ENCODE data around the gene OR6Q1. TPM values are rescaled to one million over a fixed set of nuclear protein-coding genes. Genes with fewer than 3 reads are reported as not detected.

OR6Q1 gene
- polyA plus RNA-seq, 3 donors: not detected

DNA sequence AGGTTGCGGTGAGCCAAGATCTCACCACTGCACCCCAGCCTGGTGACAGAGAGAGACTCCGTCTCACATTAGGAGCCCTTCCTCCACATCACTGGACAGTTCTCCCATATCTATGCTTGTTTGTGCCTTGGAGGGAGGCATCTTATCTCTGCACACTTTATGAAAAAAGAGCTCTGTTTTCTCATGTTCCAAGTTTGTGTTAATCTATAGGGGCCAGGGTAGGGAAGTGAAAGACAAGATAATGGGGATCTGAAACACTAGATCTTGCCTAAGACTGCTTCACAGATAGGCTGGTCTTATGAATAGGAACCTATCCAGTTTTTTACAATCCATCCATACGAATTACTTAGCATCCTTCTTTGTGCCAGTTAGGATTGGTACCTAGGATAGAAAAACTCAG, 17.1 kb downstream of the OR6Q1 start:
- DNase-seq (ENCODE audit: extremely low read depth in 1 of 11, low read depth in 9 of 11, low spot score in 4 of 11): no peak

DNA sequence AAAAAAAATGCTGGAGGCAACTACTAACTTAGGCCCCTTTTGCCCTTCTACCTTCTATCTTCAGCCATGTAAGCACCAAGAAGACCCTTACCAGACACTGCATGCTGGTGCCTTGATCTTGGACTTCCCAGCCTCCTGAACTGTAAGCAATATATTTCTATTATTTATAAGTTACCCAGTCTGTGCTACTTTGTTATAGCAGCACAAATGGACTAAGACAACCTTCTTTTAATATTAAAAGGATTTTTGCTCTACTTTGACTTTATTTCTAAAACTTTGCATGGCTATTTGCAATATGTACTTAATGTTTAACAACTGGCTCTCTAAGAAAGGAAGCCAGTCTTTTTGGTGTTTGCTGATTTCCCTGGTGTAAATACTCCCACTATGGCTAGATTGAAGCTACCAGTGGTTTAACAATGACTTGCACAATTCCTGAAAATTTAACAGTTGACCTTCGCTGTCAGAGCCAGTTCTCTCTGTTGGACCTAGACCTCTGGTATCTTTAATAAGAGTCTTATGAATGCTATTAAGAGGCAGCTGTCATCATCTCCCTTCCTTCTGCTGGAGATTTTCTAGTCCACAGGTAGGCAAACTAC, 25.2 kb downstream of the OR6Q1 start:
- DNase-seq (ENCODE audit: extremely low read depth in 1 of 11, low read depth in 9 of 11, low spot score in 4 of 11): no peak

DNA sequence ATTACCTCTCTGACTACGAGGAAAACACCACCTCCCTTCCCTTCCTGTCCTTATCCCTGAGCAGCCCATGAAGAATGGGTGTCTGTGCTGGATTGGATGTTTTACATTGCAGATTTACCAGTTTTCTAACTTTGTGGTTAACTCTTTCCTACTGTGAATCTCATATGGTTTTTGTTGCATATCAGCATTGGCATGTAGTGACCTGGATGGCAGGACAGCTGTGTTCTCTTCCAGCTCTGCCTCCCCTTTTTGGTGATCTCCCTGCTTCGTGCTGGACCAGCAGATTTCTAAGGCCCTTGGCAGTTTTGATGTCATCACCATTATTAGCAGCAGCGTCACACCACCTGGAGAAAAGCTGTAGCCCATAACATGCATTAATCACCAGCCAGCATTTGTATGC, 26.7 kb downstream of the OR6Q1 start:
- no peak for DNase-seq (ENCODE audit: extremely low read depth in 1 of 11, low read depth in 9 of 11, low spot score in 4 of 11)

DNA sequence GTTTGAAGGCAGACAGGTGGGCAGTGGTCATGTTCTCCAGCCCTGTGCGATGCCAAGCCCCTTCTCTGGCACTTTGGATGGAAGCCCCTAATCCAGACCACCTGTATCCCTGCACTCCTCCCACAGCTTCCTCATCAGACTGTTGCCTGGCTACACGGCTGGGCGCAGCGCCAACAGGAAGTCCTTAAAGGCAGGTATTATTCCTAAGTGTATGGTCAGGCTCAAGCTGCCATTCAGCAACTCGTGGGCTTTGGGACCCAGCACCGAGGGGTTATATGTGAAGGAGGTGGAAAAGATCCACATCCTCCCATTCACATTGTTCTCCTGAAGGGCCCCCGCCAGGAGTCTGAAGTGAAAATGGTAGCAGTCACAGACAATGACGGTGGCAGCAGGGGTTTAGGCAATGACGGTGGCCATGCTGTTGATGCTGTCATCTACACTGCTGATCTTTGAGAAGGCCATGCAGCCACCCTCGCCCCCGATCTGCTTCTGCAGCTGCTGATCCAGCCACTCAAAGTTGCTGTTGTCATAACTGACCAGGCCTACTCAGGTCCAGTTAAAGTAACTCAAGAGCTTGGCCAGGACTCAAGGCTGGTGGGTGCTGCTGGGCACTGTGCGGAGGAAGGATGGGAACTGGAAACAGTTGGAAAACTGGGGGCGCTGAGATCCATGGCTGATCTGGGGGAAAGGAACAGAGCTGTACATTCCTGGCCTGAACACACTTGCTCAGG, 27.7 kb downstream of the OR6Q1 start:
- DNase-seq (ENCODE audit: extremely low read depth in 1 of 11, low read depth in 9 of 11, low spot score in 4 of 11): peak in 1 of 11 donors; percentile 14

DNA sequence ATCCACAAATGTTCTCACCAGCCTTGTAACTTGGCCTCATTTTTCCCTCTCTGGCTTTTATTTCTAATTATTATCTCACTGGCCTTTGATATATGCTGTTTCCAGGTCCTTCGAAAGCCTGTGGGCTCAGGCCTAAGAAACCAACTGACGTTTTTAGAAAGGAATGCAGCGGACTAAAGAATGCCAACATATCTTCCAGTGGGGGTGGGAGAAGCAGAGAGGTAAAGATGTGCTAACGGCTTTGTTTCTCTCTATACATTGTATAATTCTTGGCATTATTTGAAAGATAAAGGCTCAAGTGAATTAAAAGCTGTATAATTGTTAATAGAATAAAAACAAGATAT, 28.2 kb downstream of the OR6Q1 start:
- DNase-seq (ENCODE audit: extremely low read depth in 1 of 11, low read depth in 9 of 11, low spot score in 4 of 11): peak in 1 of 11 donors; percentile 17

DNA sequence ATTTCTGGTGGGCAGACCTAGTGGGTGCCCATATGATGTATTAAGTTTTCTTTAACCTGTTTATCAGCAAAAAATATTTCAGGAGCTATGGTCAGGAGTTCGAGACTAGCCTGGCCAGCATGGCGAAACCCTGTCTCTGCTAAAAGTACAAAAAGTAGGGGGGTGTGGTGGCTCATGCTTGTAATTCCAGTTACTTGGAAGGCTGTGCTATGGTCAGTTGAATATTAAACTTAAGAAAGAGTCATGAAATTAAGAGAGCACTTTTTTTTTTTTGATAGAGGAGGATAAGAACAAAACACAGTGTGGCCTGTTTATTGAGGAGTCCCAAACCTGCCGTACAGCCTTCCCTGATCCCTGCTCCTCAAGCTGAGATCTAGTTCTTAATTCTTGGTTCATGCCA, 29.8 kb downstream of the OR6Q1 start:
- DNase-seq (ENCODE audit: extremely low read depth in 1 of 11, low read depth in 9 of 11, low spot score in 4 of 11): no peak

DNA sequence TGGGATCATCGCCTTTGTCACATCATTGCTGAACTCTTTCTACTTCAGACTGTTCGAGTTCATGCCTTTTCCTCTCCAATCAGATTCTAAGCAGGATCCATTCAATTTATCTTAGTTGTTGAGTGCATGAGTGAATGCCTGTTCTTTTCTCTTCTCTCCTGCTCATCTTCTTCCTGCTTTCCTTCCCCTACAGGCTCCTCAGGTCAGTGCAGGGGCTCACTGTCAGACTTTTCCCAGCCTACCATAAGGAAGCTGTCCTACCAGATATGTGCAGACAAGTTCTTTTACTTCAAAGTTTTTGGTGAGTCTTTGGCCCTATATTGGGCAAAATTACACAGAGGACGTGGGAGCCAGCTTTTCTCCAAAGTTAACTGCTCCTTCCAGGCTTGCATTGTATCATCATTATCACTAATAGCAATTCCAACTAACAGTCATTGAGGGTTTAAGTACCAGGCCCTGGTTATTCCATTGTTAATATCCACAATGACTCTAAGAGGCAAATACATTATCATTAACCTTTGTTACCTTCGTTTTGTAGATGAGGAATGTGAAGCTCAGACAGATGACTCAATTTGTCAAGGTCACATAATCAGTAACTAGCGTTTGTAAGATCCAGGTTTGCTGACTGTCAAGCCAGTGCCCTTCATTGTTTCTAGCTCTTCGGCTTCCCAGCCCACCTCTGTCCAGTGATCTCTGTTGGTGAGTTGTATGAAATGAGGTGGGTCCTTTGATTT, 30.4 kb downstream of the OR6Q1 start:
- no peak for DNase-seq (ENCODE audit: extremely low read depth in 1 of 11, low read depth in 9 of 11, low spot score in 4 of 11)

DNA sequence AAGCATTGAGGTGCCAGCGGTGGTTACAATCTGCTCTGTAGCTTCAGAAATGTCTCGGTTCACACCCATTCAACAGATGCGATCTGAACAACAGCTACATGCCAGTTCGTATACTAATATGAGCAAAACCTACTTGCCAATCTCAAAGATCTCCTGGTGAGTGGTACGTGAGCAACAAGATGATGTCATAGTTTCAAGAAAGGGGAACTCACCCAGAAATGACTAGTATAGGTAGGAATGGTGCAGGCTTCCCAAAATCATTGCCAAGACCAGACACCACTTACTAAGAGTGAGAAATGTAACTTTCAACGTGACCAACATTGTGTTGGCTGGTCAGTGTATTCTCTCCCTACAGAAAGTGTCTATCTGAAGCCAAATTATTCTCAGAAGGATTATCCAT, 31.1 kb downstream of the OR6Q1 start:
- DNase-seq (ENCODE audit: extremely low read depth in 1 of 11, low read depth in 9 of 11, low spot score in 4 of 11): no peak

DNA sequence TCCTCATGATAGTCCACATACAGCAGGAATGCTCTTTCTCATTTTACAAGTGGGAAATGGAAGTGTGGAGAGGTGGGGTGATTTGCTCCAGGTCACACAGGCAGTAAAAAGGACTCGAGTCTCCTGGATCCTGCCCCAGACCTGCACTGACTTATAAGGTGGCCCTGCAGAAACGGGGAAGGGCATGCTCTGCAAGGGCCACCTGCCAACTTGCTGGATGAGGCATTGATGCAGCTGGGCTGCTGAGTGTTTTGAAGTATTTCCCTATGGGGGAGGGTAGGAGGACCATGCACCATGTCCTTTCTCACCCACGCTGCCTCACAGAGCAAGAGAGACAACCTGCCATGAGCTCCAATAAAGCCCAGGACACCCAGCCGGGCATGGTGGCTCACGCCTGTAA, 36.9 kb downstream of the OR6Q1 start:
- no peak for DNase-seq (ENCODE audit: extremely low read depth in 1 of 11, low read depth in 9 of 11, low spot score in 4 of 11)

DNA sequence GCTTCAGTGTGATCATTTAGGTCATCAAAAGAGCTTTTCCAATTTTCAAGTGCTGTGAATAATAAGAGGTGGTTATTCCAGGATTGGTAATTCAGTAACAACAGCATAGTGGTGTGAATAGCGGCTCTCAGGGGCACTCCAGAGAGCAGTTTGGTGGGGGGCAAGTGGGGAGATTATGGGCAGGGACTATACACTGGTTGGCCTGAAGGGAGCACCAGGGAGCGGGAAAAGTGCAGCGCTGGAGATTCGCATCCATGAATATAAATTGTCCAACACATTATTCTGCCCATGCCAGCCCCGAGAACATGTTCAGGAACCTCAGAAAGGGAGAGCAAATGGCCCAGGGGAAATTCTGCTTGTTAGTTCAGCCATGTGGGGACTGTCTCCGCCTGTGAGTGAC, 37.9 kb downstream of the OR6Q1 start:
- no peak for DNase-seq (ENCODE audit: extremely low read depth in 1 of 11, low read depth in 9 of 11, low spot score in 4 of 11)

DNA sequence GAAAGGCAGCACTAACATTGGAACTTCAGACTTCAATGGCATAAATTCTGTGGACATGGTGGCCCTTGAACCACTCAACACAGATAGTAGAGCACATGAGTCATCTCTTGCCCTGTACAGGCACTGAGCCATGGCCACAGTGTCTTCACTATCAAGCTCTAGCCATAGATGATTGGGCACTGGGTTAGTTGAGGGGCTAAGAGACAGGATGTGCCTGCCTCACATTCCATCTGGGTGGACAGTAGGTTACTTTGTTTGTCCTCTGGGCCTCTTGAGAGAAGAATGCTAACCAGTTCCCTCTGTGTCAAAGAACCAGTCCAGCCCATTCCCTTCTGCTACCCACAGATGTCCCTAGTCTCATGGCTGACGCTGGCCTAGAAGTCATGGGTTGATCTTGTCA, 39.8 kb downstream of the OR6Q1 start:
- no peak for DNase-seq (ENCODE audit: extremely low read depth in 1 of 11, low read depth in 9 of 11, low spot score in 4 of 11)

DNA sequence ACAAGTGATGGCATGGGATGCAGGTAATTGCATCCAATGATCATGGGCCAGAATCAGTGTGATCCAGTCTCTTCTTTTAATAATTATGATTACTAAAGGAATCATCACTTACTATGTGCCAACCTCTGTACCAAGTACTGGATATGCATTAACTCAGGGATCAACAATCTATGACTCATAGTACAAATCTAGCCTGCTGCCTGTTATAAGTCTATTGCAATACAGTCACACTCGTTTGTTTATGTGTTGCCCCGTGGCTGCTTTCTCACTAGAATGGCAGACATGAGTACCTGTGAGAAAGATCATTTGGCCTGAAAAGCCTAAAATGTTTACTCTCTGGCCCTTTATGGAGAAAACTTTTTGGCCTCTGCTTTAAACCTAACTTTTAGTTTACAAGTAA, 45.0 kb downstream of the OR6Q1 start:
- no peak for DNase-seq (ENCODE audit: extremely low read depth in 1 of 11, low read depth in 9 of 11, low spot score in 4 of 11)

Other genes with a start within 250 kb of the OR6Q1 start
- gene OR9Q1, start 7.1 kb upstream of the OR6Q1 start, polyA plus RNA-seq (ENCODE audit: insufficient read length in 3 of 3): not detected
- gene OR9I1, start 94.6 kb downstream of the OR6Q1 start, polyA plus RNA-seq (ENCODE audit: insufficient read length in 3 of 3): not detected
- not detected for gene OR9Q2, start 158.1 kb downstream of the OR6Q1 start, polyA plus RNA-seq (ENCODE audit: insufficient read length in 3 of 3)
- not detected for gene OR1S2, start 173.2 kb downstream of the OR6Q1 start, polyA plus RNA-seq (ENCODE audit: insufficient read length in 3 of 3)
- gene OR1S1, start 181.8 kb downstream of the OR6Q1 start, polyA plus RNA-seq (ENCODE audit: insufficient read length in 3 of 3): not detected
- not detected for gene OR10Q1, start 198.0 kb downstream of the OR6Q1 start, polyA plus RNA-seq (ENCODE audit: insufficient read length in 3 of 3)
- gene OR10W1, start 237.3 kb downstream of the OR6Q1 start, polyA plus RNA-seq (ENCODE audit: insufficient read length in 3 of 3): not detected